SK-N-SH treated with all-trans-retinoic acid at 6 μM for 48 hours (cell line): ENCODE measurements around the gene SNX10.

Experiments
- CSRNP3 ChIP-seq: fragments of 250-450 bp; sonication (Bioruptor Pico); IDR thresholded peaks from 2 replicates; pipeline ENCODE4 v1.5.1; 2021; ENCODE audit warnings: mild to moderate bottlenecking, moderate library complexity
- OSR1 ChIP-seq: fragments of 250-450 bp; sonication (Bioruptor Pico); IDR thresholded peaks from 2 replicates; pipeline ENCODE4 v1.8.0; 2022; ENCODE audit warnings: moderate library complexity, mild to moderate bottlenecking, inconsistent platforms
- TCF4 ChIP-seq: fragments of 250-450 bp; sonication (Bioruptor Pico); IDR thresholded peaks from 2 replicates; pipeline ENCODE4 v1.8.0; 2021; ENCODE audit warnings: mild to moderate bottlenecking, moderate library complexity, borderline replicate concordance
- ZFP3 ChIP-seq: fragments of 250-450 bp; sonication (Bioruptor Pico); IDR thresholded peaks from 2 replicates; pipeline ENCODE4 v1.5.0; 2020; ENCODE audit warnings: mild to moderate bottlenecking, moderate library complexity

- TF ChIP-seq TCF4 (CRISPR knock-in tag): no peak
- no peak for TF ChIP-seq CSRNP3 (CRISPR knock-in tag)
- no peak for TF ChIP-seq ZFP3
- TF ChIP-seq OSR1: no peak
Measured at GRCh38 chr7:26404189-26404996, 112.7 kb downstream of the SNX10 start.
